Activated CD4-positive, alpha-beta T cell treated with anti-CD3 and anti-CD28 coated beads, Interleukin-2, amount 50 U/mL, for 16 hours (primary cell): ENCODE measurements around the gene ADGRL3.

ENCODE experiments used
- DNase-seq: peaks from one replicate; pipeline ENCODE4 v3.0.0-alpha.2; 2020

The ADGRL3 gene

DNA sequence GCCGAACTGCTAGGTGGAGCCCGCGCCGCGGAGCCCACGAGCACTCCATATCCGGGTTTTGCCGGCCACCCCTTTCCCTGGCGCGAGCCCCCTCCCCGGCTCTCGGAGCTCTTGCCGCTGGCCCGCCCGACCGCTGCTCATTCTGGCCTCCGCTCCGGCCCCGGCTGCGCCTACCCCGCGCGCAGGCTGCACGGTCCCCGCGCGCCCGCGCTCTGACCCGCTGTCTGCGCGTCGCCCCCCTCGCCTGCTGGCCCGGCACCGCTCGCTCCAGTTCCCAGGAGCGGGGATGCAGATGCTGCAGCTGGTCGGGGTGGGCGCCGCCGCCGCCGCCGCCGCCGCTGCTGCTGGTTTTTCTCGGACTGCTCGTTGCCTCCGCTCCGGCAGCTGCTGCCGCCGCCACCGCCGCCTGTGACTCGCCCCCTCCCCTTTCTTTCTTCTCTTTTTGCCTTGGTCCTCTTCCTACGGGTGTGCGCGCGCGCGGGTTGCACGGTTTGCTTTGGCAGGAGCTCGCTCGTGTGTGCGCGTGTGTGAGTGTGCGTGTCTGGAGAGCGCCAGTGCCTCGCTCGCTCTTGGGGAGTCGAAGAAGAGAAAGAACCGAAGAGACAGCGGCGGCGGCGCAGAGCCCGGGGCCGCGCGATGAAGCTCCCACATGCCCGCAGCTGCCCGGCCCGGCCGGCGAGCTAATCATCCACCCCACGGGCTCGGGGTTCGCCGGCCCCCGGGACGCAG lies at the start of gene ADGRL3:
Gene ADGRL3, plus strand, starts transcription at position 140 of the 729 bp plus-strand sequence.
- DNase-seq: no peak

DNA sequence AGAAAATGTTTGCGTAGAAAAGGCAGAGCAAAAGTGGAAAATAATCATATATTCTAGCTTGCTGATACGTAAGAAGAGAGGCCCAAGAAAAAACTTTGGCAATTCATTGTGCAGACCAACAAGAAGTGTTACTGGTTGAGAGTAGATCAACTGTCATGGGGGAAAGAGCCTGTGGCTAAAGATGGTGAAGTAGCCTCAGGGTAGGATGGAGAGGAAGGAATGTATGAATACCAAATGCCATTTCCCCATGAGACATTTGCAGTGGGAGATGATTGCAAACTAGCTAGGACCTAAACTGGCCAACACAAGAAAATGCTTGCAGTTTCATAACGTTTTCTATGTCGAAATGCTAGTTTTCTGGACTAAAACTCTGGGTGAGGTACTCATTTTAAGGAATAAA lies 47.7 kb upstream of the ADGRL3 start:
- DNase-seq: no peak

DNA sequence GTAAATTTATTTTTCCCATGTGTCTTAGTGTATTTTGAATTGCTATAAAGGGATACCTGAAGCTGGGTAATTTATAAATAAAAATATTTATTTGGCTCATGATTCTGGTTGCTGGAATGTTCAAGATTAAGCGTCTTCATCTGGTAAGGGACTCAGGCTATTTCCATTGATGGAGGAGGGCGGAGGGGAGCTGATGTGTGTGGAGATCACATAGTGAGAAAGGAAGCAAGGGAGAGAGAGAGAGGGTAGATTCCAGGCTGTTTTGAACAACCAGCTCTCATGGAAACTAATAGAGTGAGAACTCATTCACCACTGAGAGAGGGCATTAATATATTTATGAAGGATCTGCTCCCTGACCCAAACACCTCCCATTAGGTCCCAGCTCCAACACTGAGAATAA lies 39.6 kb upstream of the ADGRL3 start:
- no peak for DNase-seq

DNA sequence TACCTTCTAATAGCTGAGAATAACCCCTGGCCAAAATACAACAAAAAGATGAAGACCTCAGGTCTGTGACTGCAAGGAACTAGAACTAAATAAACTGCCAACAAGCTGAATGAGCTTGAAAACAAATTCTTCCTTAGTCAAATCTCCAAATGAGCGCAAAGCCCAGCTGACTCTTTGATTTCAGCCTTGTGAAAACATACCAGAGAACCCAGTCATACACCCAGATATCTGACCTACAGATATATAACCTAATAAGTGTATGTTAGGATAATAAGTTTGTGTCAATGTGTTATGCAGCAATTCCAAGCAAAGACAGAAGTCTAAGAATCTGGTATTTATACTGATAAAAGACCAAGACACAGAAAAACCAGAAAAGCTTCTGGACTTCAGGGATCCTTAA lies 38.0 kb upstream of the ADGRL3 start:
- DNase-seq: no peak

DNA sequence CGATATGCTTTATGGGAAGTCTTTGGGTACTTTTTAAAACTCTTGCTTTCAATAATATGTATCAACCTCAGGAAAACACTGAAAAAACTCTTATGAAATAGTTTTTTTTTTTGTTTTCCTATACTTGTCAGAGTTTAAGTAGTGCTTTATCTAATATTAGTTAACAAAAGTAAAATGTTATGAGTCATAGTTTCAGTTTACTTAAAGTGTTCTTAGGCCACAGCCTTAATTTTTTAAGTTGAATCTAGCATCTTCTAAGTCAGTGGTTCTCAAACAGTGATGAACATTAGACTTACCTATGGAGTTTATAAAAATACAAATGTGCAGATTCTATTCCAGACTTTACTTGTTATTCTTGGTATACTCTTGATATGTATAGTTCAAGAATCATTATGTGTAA lies 26.3 kb upstream of the ADGRL3 start:
- DNase-seq: no peak

DNA sequence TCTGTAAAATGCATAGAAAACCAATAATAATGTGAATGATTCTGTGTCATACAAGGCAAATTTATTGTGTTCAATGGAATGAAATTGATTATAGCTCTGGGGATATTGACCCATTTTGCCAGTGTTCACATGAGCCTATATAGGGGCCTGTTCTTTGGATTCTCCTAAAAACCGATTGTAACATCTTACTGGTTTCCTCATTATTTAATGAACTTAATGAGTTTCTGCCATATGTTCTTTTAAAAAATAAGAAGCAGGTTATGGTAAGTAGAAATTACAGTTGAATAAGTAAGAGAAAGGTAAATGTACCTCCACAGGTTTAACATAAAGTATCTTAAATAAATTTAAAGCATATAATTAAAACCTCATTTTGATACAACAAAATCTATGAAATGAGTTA lies 24.6 kb upstream of the ADGRL3 start:
- DNase-seq: no peak

DNA sequence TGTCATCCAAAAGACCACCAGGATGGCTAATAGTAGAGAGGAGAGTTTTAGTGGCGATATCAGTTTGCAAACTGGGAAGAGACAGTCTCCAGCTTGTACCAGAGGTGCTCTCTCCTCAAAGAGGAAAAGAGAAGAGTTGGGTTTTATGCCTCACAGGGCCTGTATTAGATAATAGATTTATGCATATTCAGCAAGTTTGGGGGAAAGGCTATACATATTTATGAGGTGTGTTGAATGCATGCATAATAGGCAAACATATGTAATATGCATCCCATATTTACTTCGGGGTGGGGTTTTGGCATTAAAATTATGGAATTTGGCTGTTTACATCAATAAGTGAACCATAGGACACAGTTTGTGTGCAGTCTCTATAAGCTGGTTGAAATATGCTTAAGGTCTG lies 22.8 kb upstream of the ADGRL3 start:
- DNase-seq: no peak

DNA sequence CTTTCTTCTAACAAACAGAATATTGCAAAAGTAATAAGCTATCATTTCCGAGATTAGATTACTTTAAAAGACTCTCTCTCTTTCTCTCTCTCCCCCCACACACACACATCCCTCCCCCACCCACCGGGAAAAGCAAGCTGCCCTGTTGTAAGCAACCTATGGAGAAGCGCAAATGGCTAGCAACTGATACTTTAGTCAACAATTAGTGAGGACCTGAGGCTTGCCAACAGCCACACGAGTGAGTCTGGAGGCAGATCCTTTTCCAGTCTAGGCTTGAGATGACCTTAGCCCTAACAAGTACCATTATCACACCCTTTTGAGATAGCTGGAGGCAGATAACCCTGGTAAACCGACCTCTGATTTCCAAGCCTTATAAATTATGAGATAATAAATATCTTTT lies 19.7 kb upstream of the ADGRL3 start:
- no peak for DNase-seq

DNA sequence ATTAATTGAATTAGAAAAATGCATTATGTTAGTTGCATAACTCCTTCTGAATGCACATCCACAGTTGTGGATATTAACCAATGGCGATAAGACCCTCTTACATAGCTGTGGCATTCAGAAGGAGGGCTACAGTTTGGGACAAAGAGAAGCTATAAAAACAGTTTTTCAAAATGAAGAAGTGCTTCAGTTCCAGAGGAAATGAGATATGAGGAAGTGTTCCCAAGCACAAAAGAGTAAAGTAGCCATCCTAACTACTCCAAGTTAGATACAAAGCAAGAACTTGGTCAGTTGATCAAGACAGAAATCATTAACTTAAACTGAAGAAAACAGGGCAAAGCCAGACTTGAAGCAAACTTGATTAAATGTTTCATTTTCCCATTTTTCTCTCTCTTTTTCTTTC lies 17.2 kb upstream of the ADGRL3 start:
- no peak for DNase-seq

DNA sequence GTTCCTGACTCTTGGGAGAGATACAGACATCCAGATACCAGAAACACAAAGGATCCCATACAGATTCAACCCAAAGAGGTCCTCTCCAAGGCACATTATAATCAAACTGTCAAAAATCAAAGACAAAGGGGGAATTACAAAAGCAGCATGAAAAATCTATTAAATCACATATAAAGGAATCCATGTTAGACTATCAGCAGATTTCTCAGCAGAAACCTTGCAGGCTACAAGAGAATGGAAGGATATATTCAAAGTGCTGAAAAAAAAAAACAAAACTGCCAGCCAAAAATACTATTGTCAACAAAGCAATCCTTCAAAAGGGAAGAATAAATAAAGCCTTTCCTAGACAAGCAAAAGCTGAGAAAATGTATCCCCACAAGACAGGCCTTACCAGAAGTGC lies 14.8 kb upstream of the ADGRL3 start:
- no peak for DNase-seq

DNA sequence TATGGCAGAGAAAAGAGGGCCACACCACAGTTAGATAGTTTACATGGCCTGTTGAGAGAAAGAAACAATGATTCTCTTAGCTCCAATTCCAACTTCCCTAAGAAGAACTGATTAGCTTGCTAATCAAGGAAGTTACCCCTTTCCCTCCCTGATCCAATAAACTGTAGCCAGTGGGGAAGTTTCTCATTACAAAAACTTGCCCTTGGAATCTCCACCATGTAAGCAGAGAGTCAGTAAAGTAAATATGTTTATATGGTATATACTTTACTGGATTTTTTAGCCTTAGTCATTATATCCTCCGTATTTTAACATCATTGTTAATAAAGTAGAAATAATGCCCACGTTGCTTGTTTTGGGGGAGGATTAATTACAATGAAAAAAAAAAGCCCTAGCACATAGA lies 7.7 kb upstream of the ADGRL3 start:
- DNase-seq: no peak

DNA sequence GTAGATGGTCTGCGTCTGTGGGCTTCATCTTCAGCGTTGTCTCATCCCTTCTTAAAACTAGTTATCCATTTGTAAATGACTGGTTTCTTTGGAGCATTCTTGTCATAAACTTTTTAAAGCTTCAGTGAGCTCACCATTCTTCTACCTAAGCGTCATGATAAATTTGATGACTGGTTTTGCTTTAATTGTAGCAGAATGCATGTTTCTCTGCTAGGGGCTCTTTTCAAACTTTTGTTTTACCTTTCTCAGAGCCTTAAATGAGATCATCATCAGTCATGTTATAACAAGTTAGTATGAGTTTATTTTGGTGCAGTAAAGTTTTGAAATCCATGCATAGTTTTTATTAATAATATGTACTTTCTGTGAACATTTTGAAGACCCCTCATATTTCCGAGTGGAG lies 6.3 kb upstream of the ADGRL3 start:
- DNase-seq: no peak

DNA sequence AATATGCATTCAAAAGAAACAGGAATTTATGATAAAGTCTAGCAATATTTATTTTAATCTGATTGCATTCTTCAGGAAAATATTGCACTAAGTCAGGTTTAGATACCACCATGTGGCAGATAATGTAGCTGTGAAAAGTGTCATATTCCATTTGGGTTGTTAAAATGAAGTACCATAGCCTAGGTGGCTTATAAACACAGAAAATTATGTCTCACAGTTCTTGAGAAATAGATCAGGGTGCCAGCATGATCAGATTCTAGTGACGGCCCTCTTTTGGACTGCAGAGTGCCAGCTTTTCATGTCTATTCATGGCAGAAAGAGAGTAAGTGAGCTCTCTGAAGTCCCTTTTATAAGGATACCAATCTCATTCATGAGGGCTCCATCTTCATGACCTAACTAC lies 5.6 kb upstream of the ADGRL3 start:
- no peak for DNase-seq

DNA sequence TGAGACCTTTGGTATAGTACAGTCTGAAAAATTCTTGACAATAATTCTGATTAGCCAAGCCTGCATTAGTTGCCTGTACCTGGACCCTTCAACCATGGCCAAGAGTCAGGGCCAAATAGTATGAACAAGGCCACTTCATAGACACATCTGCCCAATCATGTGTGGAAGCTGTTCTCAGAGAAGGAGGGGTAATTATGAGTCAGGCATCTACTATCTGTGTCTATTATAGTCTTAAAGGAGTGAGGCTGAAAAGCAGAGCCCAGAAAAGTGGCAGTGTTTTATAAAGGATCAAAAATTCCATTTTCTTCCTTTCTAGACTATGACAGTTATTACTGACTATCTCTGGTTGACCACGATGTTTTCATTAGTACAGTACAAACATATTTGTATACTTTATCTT lies 5.0 kb upstream of the ADGRL3 start:
- DNase-seq: no peak

DNA sequence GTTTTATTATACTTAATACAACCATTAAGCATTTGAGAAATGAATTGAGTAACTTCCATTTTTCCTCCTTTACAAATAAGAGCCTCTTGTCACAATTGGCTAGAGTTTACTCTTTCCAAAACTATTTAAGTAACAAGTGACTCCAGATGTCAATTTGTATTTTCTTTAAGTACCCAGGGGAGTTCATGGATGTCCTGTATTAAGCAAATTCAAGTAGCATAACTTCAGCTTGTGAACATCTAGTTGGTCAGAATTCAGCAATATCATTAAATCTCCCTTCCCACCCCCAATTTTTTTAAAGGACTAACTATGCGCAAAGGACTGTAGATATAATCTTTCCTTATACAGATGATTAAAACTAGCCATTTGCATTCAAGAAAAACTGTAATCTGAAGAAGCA lies 1.4 kb upstream of the ADGRL3 start:
- DNase-seq: no peak

DNA sequence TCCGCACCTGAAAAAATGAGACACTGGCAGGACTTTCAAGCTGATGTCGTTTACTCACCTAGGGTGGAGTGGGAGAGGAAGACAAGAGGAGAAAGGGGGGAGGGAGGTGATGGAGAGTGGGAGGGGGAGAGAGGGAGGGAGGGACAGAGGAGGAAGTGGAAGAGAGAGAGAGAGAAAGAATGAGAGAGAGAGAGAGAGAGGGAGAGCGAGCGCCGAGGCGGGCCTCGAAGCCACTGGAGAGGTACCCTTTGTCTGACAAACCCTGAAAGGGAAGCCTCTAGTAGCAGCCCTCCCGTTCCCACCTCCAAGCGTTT lies 296 bp upstream of the ADGRL3 start:
- DNase-seq: no peak

DNA sequence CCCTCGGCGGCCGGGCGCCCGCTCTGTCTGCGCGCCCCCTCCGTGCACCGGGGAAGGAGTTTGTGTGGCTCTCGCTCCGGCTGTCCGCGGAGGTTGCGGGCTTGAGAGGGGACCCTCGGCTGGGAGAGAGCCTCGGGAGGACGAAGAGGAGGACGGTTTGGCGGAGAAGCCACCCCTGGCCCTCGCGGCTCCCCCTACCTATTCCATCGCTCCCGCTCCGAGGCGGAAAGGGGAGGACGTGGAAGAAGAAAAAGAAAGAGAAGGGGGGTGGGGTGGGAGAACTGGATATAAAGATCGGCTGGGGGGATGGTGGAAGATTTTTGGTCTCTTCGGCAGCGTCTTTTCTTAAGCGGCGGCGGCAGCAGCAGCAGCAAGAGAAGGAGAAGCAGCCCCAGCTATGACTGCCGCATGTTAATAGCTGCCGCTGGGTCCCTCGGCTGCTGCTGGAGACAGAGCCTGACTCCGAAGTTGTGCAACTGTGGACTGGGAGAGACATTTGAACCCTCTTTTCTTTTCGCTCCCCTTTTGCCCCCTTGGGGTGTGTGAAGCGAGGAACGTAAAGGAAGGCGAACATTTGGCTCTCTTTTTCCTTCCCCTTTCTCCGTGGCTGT lies 895 bp downstream of the ADGRL3 start:
- DNase-seq: no peak

DNA sequence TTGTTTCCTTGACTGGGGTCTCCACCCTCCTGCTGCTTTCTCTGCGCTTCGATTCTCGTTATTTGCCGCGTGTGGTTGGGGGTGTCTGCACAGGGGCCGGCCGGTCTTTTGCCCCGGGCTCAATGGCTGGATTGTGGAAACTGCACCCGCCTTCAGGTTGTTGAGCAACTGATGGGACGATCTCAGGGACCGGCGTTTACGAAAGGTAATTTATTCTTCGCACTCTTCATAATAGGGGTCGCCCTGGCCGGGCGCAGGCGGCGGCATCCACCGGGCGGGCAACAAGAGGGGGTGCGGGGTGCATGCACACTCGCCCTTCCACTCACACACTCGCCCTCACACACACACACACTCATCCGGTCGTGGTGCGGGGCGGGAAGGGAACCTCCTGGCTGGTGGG lies 1.4 kb downstream of the ADGRL3 start:
- no peak for DNase-seq

DNA sequence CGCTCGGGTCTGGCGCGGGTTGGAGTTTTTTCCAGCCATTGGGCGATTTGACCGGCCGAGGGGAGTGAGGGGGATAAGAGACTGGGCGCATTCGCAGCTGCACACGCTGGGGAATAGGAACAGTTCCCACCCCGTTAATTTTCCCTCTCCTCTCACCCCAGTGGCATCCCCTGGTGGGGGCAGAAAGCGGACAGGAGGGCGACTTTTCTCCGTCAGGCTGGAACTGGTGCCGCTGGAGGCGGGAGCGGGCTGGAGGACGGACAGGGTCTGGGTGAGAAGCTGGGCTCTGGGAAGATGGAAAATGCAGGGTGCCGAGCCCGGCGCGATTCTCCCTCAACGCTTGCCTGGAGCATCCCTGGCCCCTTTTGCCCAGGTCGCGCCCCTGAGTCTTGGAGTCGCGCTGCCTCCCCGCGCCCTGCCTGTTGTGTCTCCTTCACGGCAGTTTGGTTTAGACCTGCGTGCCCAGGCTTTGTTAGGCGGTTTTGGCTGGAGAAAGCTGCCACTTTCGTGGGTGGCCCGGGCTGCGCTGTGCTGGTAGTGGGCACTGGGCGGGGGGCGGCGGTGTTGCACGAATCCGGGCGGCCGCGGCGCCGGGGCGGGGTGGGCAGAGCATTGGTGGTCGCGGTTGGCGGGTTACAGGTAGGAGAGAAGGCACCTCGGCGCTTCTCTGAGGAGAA lies 2.0 kb downstream of the ADGRL3 start:
- DNase-seq: no peak

DNA sequence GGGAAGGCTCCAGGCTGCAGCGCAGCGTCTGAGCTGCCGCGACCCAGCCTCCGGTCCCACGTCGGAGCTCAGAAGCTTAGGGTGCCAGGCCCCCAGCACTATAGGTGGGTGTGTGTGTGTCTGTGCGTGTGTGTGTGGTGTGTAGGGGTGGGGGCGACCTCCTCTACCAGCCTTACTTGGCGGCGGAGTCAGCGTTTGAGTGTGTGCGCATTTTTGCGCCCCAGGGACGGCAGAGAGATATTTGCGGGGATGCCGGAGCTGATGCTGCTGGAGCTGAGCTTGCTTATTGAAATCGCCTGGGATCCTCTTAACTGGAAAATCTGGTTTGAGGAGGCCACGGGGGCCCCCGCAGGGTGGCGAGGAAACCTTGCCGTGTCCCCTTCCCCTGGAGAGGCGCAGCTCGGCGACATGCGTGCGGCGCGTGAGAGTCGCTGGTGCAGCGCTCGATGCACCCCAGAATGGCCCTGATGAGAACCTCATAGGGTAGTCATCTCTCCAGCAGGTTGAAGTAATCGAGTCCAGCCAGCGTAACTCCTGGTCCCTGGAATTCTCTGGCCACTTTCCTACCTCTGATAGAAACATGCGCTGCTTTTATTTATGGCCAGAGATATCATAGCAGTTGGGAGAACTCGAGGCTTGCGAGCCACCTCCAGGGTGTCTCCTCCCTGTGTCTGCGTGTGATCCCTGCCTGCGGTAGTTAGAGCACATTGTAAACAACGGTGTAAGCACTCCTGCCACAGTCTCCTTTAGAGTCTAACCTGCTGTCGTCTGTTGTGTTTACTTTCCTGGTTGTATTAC lies 2.7 kb downstream of the ADGRL3 start:
- DNase-seq: no peak

DNA sequence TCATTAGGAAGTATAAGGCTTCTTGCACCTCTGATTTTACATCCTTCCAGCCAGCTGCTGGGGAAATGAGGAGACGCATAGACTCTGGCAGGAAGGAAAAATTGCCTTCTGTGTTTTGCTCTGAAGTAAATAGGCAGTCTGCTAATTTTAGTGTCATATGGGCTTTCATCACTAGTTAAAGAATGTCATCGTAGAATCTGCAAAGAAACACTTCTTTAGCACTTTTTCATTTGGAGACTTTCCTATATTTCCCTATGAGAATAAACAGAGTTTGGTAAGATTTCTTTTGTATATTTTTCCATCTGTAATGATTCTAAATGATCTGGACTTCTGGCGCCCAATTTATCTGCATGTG lies 3.3 kb downstream of the ADGRL3 start:
- DNase-seq: no peak

DNA sequence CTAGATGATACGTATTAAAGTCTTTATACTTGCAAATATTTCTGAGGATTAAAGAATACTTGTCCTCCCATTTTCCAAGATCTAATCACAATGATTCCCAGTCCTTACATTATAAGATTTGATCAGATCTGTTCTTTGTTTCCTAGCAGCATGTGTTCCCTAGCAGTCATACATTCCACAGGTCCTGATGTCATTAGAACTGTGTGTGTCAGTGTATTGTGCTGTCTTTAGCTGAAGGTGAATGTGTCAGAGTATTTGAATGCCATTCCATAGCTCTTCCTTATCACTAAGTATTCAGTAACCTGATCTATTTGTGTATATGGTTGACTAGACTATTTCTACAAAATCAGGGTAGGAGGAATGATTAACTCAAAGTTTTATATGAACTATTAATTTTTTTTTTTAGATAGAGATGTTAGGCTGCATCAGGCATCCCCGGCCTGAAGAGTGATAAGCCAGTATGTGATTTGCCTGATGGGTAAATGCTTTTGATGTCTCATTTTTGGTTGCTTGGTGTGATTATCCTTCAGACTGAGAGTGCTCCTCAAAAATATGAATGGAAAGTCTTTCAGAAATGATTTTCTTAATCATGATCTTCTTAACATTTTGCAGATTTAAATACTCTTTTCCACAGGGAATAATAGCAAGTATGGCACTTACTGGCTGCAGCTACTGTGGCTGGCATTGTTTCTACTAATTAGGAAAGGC lies 4.4 kb downstream of the ADGRL3 start:
- DNase-seq: no peak

DNA sequence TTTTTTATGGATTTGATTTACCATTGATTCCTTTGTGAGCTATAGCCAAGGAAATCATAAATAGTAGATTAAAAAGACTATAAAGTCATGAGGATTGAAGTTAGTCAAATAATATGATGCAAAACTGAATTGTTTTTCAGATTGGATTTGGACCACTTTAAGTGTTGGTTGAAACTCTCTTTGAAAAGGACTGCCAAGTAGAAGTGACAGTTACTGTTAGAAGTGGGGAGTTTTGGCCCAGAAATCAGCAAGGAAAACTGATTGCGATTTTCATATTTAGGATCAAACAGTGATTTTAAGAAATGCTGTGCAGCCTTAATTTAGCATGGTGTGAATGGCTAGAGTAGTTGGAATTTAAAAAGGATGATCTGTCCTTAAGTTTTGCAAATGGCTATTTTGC lies 4.9 kb downstream of the ADGRL3 start:
- no peak for DNase-seq
